WTC11 (cell line): ENCODE data around the gene GLG1. TPM values are rescaled to one million over a fixed set of nuclear protein-coding genes. Genes with fewer than 3 reads are reported as not detected.

Experiments used
- ATAC-seq: fragments of 200-7000 bp; cut with Tn5 transposase; 2 replicates; pipeline ENCODE4 v1.10.0; 2021; ENCODE audit warnings: mild to moderate bottlenecking, moderate library complexity
- CTCF ChIA-PET: fragments of 300-600 bp; sonication (Branson Sonifier 250); formaldehyde crosslinking; loops from one replicate; lab custom pipeline; 2021; ENCODE audit warnings: antibody characterized with exemption; lab: Charles Lee
- POLR2A ChIA-PET: fragments of 350-600 bp; sonication (Branson Sonifier 250); formaldehyde crosslinking; loops from one replicate; lab custom pipeline; 2021; ENCODE audit warnings: antibody characterized with exemption; lab: Charles Lee
- DNase-seq: peaks from one replicate; pipeline ENCODE4 v3.0.0; 2021; ENCODE audit warnings: low spot score
- H3K27ac Mint-ChIP-seq: 2 replicates; pipeline ENCODE4 v1.8.0; 2021; ENCODE audit warnings: mixed read lengths
- H3K27me3 Mint-ChIP-seq: 2 replicates; pipeline ENCODE4 v1.8.0; 2021; ENCODE audit warnings: low read depth, mild to moderate bottlenecking, moderate library complexity, mixed read lengths
- H3K36me3 Mint-ChIP-seq: 2 replicates; pipeline ENCODE4 v1.8.0; 2021; ENCODE audit warnings: mixed read lengths
- H3K4me1 Mint-ChIP-seq: 2 replicates; pipeline ENCODE4 v1.8.0; 2022; ENCODE audit warnings: mixed read lengths
- H3K4me3 Mint-ChIP-seq: 2 replicates; pipeline ENCODE4 v1.8.0; 2021; ENCODE audit warnings: mild to moderate bottlenecking, moderate library complexity, mixed read lengths
- H3K9me3 Mint-ChIP-seq: 2 replicates; pipeline ENCODE4 v1.8.0; 2021; ENCODE audit warnings: mixed read lengths
- FOXJ3 ChIP-seq: sonication (generic); formaldehyde crosslinking; IDR thresholded peaks from 2 replicates; pipeline ENCODE4 v1.9.0; 2021; ENCODE audit warnings: missing genetic modification reagents, mild to moderate bottlenecking, borderline replicate concordance
- HMGA2 ChIP-seq: fragments of 250-450 bp; sonication (Bioruptor Pico); IDR thresholded peaks from 2 replicates; pipeline ENCODE4 v1.4.0; 2021; ENCODE audit warnings: mild to moderate bottlenecking, moderate library complexity
- KAT7 ChIP-seq: sonication (generic); formaldehyde crosslinking; IDR thresholded peaks from 2 replicates; pipeline ENCODE4 v1.8.1; 2023; ENCODE audit warnings: missing genetic modification reagents, mild to moderate bottlenecking, borderline replicate concordance
- NR3C1 ChIP-seq: sonication (generic); formaldehyde crosslinking; conservative IDR thresholded peaks from 2 replicates; pipeline ENCODE4 v1.8.1; 2023; ENCODE audit warnings: low read depth, mild to moderate bottlenecking, missing genetic modification reagents
- SP1 ChIP-seq: sonication (generic); formaldehyde crosslinking; conservative IDR thresholded peaks from 2 replicates; pipeline ENCODE4 v1.8.1; 2022; ENCODE audit warnings: missing genetic modification reagents
- ZNF121 ChIP-seq: sonication (generic); formaldehyde crosslinking; IDR thresholded peaks from 2 replicates; pipeline ENCODE4 v1.8.0; 2023; ENCODE audit warnings: missing genetic modification reagents
- ZNF138 ChIP-seq: sonication (generic); formaldehyde crosslinking; conservative IDR thresholded peaks from 2 replicates; pipeline ENCODE4 v1.8.1; 2022; ENCODE audit warnings: mild to moderate bottlenecking, moderate library complexity, missing genetic modification reagents
- ZNF396 ChIP-seq: fragments of 250-450 bp; sonication (Bioruptor Pico); IDR thresholded peaks from 2 replicates; pipeline ENCODE4 v1.8.0; 2021; ENCODE audit warnings: mild to moderate bottlenecking, moderate library complexity, borderline replicate concordance
- ZNF416 ChIP-seq: fragments of 250-450 bp; sonication (Bioruptor Pico); IDR thresholded peaks from 2 replicates; pipeline ENCODE4 v1.9.0; 2021; ENCODE audit warnings: mild to moderate bottlenecking, inconsistent platforms
- ZNF671 ChIP-seq: fragments of 250-450 bp; sonication (Bioruptor Pico); IDR thresholded peaks from 2 replicates; pipeline ENCODE4 v1.8.0; 2021; ENCODE audit warnings: mild to moderate bottlenecking
- total RNA-seq: library from RNA; stranded (reverse); gene quantifications from 3 replicates; pipeline ENCODE4 v1.2.3, GENCODE V29; 2021
- TF ChIP-seq, protein P1 (sequence below): sonication (generic); formaldehyde crosslinking; IDR thresholded peaks from 2 replicates; pipeline ENCODE4 v1.8.1; 2022; ENCODE audit warnings: missing genetic modification reagents, borderline replicate concordance
- TF ChIP-seq, protein P2 (sequence below): fragments of 250-450 bp; sonication (Bioruptor Pico); IDR thresholded peaks from 2 replicates; pipeline ENCODE4 v1.8.0; 2021; ENCODE audit warnings: mild to moderate bottlenecking
- TF ChIP-seq, protein P3 (sequence below): sonication (generic); formaldehyde crosslinking; IDR thresholded peaks from 2 replicates; pipeline ENCODE4 v1.8.0; 2022; ENCODE audit warnings: missing genetic modification reagents
- TF ChIP-seq, protein P4 (sequence below): sonication (generic); formaldehyde crosslinking; conservative IDR thresholded peaks from 2 replicates; pipeline ENCODE4 v1.8.1; 2023; ENCODE audit warnings: mild to moderate bottlenecking, low read depth, missing genetic modification reagents, moderate library complexity
- TF ChIP-seq, protein P5 (sequence below): sonication (generic); formaldehyde crosslinking; IDR thresholded peaks from 2 replicates; pipeline ENCODE4 v1.8.1; 2023; ENCODE audit warnings: mild to moderate bottlenecking, missing genetic modification reagents, borderline replicate concordance

GLG1 gene
- total RNA-seq, 1 experiment from 2014 or later, result 156 TPM

DNA sequence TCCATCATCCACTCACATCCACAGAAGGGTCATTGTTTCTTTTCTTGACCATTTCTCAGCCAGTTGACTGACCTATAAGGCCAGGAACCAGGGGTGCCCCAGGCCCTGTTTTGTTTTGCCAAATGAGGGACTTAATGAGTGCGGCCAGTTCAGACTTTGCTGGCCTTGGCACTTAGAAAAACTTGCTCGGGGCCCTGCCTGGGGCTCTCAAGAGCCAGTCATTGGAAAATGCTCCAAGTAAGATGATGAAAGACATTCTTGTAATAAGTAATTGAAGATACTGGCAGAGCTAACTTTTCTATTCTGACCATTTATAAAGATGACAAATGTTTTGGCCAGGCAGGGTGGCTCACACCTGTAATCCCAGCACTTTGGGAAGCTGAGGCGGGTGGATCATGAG is 156.7 kb downstream of the GLG1 start:
- TF ChIP-seq, protein P1, sequence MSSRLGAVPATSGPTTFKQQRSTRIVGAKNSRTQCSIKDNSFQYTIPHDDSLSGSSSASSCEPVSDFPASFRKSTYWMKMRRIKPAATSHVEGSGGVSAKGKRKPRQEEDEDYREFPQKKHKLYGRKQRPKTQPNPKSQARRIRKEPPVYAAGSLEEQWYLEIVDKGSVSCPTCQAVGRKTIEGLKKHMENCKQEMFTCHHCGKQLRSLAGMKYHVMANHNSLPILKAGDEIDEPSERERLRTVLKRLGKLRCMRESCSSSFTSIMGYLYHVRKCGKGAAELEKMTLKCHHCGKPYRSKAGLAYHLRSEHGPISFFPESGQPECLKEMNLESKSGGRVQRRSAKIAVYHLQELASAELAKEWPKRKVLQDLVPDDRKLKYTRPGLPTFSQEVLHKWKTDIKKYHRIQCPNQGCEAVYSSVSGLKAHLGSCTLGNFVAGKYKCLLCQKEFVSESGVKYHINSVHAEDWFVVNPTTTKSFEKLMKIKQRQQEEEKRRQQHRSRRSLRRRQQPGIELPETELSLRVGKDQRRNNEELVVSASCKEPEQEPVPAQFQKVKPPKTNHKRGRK (CRISPR knock-in tag), result no peak
- TF ChIP-seq, protein P2, sequence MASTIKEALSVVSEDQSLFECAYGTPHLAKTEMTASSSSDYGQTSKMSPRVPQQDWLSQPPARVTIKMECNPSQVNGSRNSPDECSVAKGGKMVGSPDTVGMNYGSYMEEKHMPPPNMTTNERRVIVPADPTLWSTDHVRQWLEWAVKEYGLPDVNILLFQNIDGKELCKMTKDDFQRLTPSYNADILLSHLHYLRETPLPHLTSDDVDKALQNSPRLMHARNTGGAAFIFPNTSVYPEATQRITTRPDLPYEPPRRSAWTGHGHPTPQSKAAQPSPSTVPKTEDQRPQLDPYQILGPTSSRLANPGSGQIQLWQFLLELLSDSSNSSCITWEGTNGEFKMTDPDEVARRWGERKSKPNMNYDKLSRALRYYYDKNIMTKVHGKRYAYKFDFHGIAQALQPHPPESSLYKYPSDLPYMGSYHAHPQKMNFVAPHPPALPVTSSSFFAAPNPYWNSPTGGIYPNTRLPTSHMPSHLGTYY (CRISPR knock-in tag), result no peak
- TF ChIP-seq KAT7 (CRISPR knock-in tag) (no peak), FOXJ3 (CRISPR knock-in tag) (no peak), ZNF671 (CRISPR knock-in tag) (no peak), NR3C1 (CRISPR knock-in tag) (no peak), SP1 (no peak), HMGA2 (no peak), ZNF121 (CRISPR knock-in tag) (no peak), ZNF396 (no peak), ZNF138 (CRISPR knock-in tag) (no peak), ZNF416 (CRISPR knock-in tag) (no peak)
- TF ChIP-seq, protein P3, sequence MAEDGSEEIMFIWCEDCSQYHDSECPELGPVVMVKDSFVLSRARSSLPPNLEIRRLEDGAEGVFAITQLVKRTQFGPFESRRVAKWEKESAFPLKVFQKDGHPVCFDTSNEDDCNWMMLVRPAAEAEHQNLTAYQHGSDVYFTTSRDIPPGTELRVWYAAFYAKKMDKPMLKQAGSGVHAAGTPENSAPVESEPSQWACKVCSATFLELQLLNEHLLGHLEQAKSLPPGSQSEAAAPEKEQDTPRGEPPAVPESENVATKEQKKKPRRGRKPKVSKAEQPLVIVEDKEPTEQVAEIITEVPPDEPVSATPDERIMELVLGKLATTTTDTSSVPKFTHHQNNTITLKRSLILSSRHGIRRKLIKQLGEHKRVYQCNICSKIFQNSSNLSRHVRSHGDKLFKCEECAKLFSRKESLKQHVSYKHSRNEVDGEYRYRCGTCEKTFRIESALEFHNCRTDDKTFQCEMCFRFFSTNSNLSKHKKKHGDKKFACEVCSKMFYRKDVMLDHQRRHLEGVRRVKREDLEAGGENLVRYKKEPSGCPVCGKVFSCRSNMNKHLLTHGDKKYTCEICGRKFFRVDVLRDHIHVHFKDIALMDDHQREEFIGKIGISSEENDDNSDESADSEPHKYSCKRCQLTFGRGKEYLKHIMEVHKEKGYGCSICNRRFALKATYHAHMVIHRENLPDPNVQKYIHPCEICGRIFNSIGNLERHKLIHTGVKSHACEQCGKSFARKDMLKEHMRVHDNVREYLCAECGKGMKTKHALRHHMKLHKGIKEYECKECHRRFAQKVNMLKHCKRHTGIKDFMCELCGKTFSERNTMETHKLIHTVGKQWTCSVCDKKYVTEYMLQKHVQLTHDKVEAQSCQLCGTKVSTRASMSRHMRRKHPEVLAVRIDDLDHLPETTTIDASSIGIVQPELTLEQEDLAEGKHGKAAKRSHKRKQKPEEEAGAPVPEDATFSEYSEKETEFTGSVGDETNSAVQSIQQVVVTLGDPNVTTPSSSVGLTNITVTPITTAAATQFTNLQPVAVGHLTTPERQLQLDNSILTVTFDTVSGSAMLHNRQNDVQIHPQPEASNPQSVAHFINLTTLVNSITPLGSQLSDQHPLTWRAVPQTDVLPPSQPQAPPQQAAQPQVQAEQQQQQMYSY (CRISPR knock-in tag), result no peak
- TF ChIP-seq, protein P4, sequence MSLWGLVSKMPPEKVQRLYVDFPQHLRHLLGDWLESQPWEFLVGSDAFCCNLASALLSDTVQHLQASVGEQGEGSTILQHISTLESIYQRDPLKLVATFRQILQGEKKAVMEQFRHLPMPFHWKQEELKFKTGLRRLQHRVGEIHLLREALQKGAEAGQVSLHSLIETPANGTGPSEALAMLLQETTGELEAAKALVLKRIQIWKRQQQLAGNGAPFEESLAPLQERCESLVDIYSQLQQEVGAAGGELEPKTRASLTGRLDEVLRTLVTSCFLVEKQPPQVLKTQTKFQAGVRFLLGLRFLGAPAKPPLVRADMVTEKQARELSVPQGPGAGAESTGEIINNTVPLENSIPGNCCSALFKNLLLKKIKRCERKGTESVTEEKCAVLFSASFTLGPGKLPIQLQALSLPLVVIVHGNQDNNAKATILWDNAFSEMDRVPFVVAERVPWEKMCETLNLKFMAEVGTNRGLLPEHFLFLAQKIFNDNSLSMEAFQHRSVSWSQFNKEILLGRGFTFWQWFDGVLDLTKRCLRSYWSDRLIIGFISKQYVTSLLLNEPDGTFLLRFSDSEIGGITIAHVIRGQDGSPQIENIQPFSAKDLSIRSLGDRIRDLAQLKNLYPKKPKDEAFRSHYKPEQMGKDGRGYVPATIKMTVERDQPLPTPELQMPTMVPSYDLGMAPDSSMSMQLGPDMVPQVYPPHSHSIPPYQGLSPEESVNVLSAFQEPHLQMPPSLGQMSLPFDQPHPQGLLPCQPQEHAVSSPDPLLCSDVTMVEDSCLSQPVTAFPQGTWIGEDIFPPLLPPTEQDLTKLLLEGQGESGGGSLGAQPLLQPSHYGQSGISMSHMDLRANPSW (CRISPR knock-in tag), result no peak
- TF ChIP-seq, protein P5, sequence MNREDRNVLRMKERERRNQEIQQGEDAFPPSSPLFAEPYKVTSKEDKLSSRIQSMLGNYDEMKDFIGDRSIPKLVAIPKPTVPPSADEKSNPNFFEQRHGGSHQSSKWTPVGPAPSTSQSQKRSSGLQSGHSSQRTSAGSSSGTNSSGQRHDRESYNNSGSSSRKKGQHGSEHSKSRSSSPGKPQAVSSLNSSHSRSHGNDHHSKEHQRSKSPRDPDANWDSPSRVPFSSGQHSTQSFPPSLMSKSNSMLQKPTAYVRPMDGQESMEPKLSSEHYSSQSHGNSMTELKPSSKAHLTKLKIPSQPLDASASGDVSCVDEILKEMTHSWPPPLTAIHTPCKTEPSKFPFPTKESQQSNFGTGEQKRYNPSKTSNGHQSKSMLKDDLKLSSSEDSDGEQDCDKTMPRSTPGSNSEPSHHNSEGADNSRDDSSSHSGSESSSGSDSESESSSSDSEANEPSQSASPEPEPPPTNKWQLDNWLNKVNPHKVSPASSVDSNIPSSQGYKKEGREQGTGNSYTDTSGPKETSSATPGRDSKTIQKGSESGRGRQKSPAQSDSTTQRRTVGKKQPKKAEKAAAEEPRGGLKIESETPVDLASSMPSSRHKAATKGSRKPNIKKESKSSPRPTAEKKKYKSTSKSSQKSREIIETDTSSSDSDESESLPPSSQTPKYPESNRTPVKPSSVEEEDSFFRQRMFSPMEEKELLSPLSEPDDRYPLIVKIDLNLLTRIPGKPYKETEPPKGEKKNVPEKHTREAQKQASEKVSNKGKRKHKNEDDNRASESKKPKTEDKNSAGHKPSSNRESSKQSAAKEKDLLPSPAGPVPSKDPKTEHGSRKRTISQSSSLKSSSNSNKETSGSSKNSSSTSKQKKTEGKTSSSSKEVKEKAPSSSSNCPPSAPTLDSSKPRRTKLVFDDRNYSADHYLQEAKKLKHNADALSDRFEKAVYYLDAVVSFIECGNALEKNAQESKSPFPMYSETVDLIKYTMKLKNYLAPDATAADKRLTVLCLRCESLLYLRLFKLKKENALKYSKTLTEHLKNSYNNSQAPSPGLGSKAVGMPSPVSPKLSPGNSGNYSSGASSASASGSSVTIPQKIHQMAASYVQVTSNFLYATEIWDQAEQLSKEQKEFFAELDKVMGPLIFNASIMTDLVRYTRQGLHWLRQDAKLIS (CRISPR knock-in tag), result no peak
- TF ChIP-seq, all 79 proteins: peak for 0
- H3K9me3 Mint-ChIP-seq, result no peaks in the 10 kb centered on the region
- ATAC-seq, result no peak
- H3K27ac Mint-ChIP-seq, result no peak overlapping the region
- H3K27me3 Mint-ChIP-seq, result no peaks in the 10 kb centered on the region
- CTCF ChIA-PET, result no interaction called here
- DNase-seq, result no peak
- H3K36me3 Mint-ChIP-seq, result peaks cover 48% of the 10 kb centered on the region
- POLR2A ChIA-PET, result no interaction called here
- no peaks in the 10 kb centered on the region for H3K4me1 Mint-ChIP-seq
- H3K4me3 Mint-ChIP-seq, result no peak overlapping the region
